HG03039 (cell line): ENCODE data around the gene DPEP2NB.
"Not testable (repeated sequence)": the region's sequence is repeated elsewhere in the genome, so short reads cannot be mapped to it uniquely, and the experiment has no call there.

Experiments
- ATAC-seq: cut with Tn5 transposase; IDR thresholded peaks from one replicate; pipeline ENCODE4 v1.9.1; 2021; ENCODE audit warnings: mild to moderate bottlenecking, moderate library complexity; ENCODE audit not compliant: unreplicated experiment

Gene DPEP2NB

GRCh38 chr16:68019167-68019680, 3.5 kb upstream of the DPEP2NB start:
- no peak for ATAC-seq

- ATAC-seq, result no peak
These were observed 2.3 kb downstream of the DPEP2NB start for GRCh38 chr16:68013440-68013839.

GRCh38 chr16:68009872-68010271, 5.8 kb downstream of the DPEP2NB start:
- not testable (repeated sequence) for ATAC-seq

DNA sequence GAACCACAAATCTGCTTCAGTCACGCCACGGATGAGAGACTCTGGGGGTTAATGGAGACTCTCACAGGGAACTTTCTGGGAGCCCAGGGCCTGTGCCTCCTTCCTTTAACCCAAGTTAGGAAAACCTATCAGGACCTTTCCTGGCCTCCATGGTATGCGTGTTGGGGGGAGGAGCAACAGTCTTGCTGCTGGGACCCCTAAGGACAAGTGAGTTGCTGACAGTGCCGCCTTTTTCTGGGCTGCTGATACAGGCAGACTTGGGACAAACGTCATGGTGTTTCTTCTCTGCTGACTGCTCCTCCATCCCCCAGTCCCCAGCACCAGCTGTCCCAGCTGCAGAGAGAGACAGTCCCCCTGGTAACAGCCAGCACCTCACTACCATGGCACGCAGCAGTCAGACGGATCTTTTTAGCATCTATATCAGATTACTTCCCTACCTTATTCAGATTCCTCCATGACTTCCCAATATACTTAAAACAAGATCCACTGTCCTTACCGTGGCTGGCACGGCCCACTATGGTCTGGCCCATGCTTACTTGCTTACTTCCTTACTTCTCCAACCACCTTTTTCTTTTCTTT, 6.5 kb downstream of the DPEP2NB start:
- no peak for ATAC-seq

- no peak for ATAC-seq
These were observed 9.9 kb downstream of the DPEP2NB start for GRCh38 chr16:68005786-68006286.

- no peak for ATAC-seq
These were observed 10.5 kb downstream of the DPEP2NB start for GRCh38 chr16:68005211-68005610.

GRCh38 chr16:68003031-68003430, 12.7 kb downstream of the DPEP2NB start:
- ATAC-seq, result no peak

DNA sequence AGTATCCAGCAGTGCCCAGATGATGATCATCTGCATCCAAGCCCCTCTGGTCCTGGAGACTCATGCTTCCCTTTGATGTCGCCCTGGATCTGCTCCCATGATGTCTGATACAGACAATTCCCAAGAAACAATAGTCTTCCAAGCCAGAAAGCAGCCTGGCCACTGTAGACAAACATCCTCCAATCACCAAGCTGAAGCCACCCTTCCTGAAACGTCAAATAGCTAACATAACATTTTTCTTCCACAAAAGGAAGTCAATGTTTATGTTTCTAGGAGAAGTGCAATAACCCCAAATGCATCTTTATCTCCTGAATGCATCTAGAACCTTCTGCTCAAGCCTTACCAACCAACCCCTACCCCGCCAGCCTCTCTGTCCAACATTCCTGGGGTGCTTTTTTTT, 15.3 kb downstream of the DPEP2NB start:
- ATAC-seq, result no peak

GRCh38 chr16:67999985-68000384, 15.7 kb downstream of the DPEP2NB start:
- no peak for ATAC-seq

DNA sequence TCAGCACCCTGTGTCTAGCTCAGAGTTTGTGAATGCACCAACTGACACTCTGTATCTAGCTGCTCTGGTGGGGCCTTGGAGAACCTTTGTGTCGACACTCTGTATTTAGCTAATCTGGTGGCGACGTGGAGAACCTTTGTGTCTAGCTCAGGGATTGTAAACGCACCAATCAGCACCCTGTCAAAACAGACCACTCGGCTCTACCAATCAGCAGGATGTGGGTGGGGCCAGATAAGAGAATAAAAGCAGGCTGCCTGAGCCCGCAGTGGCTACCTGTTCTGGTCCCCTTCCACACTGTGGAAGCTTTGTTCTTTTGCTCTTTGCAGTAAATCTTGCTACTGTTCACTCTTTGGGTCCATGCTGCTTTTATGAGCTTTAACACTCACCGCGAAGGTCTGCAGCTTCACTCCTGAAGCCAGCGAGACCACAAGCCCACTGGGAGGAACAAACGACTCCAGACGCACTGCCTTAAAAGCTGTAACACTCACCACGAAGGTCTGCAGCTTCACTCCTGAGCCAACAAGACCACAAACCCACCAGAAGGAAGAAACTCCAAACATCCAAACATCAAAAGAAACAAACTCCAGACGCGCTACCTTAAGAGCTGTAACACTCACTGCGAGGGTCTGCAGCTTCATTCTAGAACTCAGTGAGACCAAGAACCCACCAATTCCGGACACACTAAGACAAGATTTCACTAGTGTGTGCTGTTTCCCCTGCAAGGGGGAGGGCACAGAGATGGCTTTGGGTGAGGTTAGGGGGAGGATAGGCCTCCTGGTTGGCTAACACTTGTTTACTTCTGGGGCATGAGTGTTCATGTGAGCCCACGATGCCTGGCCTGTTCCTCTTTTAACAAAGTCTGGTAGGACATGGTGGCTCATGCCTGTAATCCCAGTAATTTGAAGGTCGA, 16.7 kb downstream of the DPEP2NB start, which contains the start of gene DPEP2:
Gene DPEP2, minus strand, starts transcription at position 706 of the 910 bp plus-strand sequence. CDS start 6,272 bp downstream, outside the sequence.
- ATAC-seq, result not testable (repeated sequence)

DNA sequence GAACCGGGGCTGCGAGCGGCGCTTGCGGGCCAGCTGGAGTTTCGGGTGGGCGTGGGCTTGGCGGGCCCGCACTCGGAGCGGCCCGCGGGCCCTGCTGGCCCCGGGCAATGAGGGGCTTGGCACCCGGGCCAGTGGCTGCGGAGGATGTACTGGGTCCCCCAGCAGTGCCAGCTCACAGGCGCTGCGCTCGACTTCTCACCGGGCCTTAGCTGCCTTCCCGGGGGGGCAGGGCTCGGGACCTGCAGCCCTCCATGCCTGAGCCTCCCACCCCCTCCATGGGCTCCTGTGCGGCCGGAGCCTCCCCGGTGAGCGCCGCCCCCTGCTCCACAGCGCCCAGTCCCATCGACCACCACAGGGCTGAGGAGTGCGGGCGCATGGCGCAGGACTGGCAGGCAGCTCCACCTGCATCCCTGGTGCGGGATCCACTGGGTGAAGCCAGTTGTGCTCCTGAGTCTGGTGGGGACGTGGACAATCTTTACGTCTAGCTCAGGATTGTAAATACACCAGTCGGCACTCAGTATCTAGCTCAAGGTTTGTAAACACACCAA, 17.4 kb downstream of the DPEP2NB start:
- ATAC-seq, result not testable (repeated sequence)

- ATAC-seq, result no peak
These were observed 19.0 kb downstream of the DPEP2NB start for GRCh38 chr16:67996666-67997065.

DNA sequence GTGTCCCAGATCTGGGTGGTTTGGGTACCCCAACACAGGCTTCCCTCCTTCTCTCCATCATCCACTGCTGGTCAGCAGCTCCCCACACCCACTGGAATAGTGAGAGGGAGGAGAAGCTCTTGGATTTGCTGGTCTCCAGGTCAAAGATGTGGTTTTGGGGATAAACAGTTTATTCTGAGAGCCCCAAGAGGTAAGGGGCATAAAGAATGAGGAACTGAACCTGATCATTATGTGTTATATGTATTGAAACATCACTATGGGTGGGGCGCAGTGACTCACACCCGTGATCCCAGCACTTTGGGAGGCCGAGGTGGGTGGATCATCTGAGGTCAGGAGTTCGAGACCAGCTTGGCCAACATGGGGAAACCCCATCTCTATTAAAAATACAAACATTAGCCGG, 20.3 kb downstream of the DPEP2NB start:
- no peak for ATAC-seq

DNA sequence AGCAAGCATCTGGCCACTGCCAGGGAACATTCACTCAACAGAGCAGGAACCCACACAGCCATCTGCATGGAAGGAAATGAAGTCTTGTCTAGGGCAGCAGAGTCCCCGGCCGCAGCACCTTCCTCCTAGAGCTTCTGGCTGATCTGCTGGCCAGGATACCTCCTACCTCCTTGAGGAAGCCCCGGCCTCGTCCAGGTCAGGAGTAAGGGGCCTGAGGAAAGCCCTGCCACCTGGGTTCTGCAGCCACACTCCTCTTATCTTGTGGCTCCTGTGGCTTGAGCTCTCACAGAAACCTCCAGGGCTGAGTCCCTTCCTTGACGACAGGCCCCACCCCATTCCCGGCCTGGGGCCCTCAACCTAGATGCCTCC, 21.7 kb downstream of the DPEP2NB start:
- not testable (repeated sequence) for ATAC-seq

GRCh38 chr16:67993207-67994039, 22.3 kb downstream of the DPEP2NB start:
- ATAC-seq, result peak; percentile 55

DNA sequence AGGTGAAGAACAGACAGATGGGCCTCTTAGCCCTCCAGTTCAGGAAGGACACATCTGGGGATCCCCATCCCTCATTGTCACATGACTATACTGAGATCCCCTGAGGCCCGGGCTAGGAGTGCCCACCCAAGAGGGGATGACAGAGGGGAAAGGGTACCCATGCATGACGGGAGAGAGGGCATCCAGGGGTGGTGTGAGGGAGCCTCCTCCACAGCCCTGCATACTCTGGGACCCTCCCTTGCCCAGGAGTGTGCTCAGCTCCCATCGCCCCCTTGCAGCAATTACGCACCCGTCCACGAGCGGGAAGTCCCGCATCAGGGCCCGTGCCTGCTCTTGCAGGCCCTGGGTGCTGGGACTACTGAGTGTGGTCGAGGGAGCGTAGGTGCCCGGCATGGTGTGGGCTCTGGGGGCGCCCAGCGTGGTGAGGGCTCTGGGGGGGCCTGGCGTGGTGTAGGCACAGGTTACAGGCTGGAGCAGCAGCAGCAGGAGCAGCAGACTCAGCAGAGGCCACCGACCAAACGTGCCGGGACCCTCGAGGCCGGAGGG, 23.0 kb downstream of the DPEP2NB start:
- peak; percentile 3 for ATAC-seq

- no peak for ATAC-seq
These were observed 25.7 kb downstream of the DPEP2NB start for GRCh38 chr16:67990018-67990386.

GRCh38 chr16:67989322-67990017, 26.2 kb downstream of the DPEP2NB start:
- no peak for ATAC-seq

DNA sequence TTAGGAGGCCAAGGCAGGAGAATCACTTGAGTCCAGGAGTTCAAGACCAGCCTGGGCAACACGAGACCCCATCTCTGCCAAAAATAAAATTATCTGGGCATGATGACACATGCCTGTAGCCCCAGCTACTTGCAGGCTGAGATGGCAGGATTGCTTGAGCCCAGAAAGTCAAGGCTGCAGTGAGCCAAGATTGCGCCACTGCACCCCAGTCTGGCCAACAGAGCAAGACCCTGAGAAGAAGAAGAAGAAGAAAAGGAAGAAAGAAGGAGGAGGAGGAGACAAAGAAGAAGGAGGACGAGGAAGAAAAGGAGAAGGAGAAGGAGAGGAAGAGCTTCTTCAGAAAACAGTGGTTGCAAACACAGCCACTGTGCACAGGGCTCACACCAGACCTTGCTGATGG, 27.0 kb downstream of the DPEP2NB start:
- ATAC-seq, result no peak
